Cardiac muscle cell (in vitro differentiated cells and primary cell): ENCODE results near the gene PPP4R2. TPM values are rescaled to one million over a fixed set of nuclear protein-coding genes. Genes with fewer than 3 reads are reported as not detected.
A peak's percentile ranks its signal among the peaks of the same experiment; 100 is the strongest.

Experiments
- DNase-seq, 2 donors: peaks; one replicate each; pipeline versions ENCODE4 v3.0.0 to v3.0.0-alpha.2; 2010 to 2017; ENCODE audit warnings: low read depth in 1 of 2, low spot score in 1 of 2
- H3K27ac ChIP-seq: fragments of 200-600 bp; sonication (generic); 2 replicates; pipeline ENCODE4 v1.5.1; 2016
- H3K27me3 ChIP-seq: fragments of 200-600 bp; sonication (generic); 2 replicates; pipeline ENCODE4 v1.6.0; 2016; ENCODE audit warnings: control low read depth
- H3K36me3 ChIP-seq: fragments of 200-600 bp; sonication (generic); 2 replicates; pipeline ENCODE4 v1.5.1; 2016; ENCODE audit warnings: control low read depth
- H3K4me1 ChIP-seq: fragments of 200-600 bp; sonication (generic); 2 replicates; pipeline ENCODE4 v1.8.1; 2017; ENCODE audit warnings: low read depth, mild to moderate bottlenecking, mixed run types
- H3K4me3 ChIP-seq: fragments of 200-600 bp; sonication (generic); 2 replicates; pipeline ENCODE4 v1.5.1; 2016; ENCODE audit warnings: mild to moderate bottlenecking
- H3K9me3 ChIP-seq: fragments of 200-600 bp; sonication (generic); 2 replicates; pipeline ENCODE4 v1.5.1; 2017; ENCODE audit warnings: low read depth, mild to moderate bottlenecking, control low read depth
- CTCF ChIP-seq: IDR thresholded peaks from 2 replicates; pipeline ENCODE4 v1.5.1; 2012; ENCODE audit warnings: low read depth, mild to moderate bottlenecking, low read length
- polyA plus RNA-seq: library from polyadenylated mRNA; unstranded; fragments of >200 nt; fragmentation: Nextera tagmentation; extraction: Ambion mirVana; gene quantifications from 2 replicates; pipeline ENCODE4 v1.2.1, GENCODE V29; 2016
- total RNA-seq: library from RNA; depleted of rRNA; stranded (reverse); fragments of >200 nt; gene quantifications from 2 replicates; pipeline ENCODE4 v1.2.3, GENCODE V29; 2016

PPP4R2 gene
- total and polyA plus RNA-seq, 2 experiments from 2014 or later: 44.8 to 49.1 TPM

GRCh38 chr3:73086071-73086494, 89.5 kb downstream of the PPP4R2 start:
- Histone ChIP-seq H3K27ac (no peak overlapping the region), H3K9me3 (no peaks in the 10 kb centered on the region), H3K36me3 (no peaks in the 10 kb centered on the region), H3K27me3 (no peaks in the 10 kb centered on the region), H3K4me1 (no peaks in the 10 kb centered on the region), H3K4me3 (no peak overlapping the region)
- peak; percentile 62 for TF ChIP-seq CTCF
- DNase-seq: peak; percentile 58 to 59

GRCh38 chr3:73094129-73094528, 97.5 kb downstream of the PPP4R2 start:
- H3K36me3 ChIP-seq: no peaks in the 10 kb centered on the region
- no peaks in the 10 kb centered on the region for H3K9me3 ChIP-seq
- no peak for DNase-seq
- H3K4me1 ChIP-seq: peaks cover 6% of the 10 kb centered on the region
- no peak overlapping the region for H3K4me3 ChIP-seq
- no peak overlapping the region for H3K27ac ChIP-seq
- peak; percentile 13 for TF ChIP-seq CTCF
- H3K27me3 ChIP-seq: no peaks in the 10 kb centered on the region

DNA sequence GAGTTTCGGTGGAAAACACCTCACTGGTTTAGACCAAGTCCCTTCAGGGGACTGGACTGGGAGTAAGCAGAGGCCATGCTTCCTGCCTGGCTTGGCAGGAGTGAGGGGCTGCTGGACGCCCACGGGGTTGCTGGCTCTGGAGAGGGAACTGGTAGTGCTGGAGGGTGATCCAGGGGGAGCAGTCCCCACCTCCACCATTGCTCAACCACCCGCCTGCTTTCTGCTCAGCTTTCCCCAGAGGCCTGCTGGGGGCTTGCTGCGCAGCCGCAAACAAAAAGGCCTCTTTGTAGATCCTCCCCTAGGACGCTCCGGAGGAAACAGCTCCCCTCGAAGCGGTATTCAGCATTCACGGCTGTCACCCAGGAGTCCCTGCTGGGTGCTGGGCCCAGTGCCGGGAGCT, 98.3 kb downstream of the PPP4R2 start:
- Histone ChIP-seq H3K4me1 (peaks cover 7% of the 10 kb centered on the region), H3K27me3 (no peaks in the 10 kb centered on the region), H3K4me3 (no peak overlapping the region), H3K9me3 (no peaks in the 10 kb centered on the region), H3K27ac (no peak overlapping the region), H3K36me3 (no peaks in the 10 kb centered on the region)
- peak in 1 of 2 donors; percentile 48 for DNase-seq
- TF ChIP-seq CTCF: no peak

DNA sequence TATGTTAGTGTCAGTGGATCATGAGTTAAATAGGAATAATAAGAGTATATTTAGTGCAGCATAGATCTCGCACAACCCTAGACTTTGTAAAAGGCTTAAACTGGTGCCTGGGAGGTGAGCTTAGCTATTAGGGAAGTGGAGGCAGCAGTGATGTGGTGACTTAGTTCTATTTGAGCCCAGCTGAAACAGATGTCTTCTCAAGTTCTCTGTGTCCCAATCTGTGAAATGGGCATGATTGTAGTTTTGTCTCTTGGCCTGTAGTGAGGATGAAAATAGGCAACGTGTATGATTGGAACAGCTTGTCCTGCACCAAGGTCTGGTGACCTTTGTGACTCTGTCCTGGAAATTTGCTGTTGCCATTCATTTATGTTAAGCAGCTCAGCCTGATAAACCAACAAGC, 99.6 kb downstream of the PPP4R2 start:
- Histone ChIP-seq H3K27ac (no peak overlapping the region), H3K9me3 (no peaks in the 10 kb centered on the region), H3K4me3 (no peak overlapping the region), H3K27me3 (no peaks in the 10 kb centered on the region), H3K4me1 (peaks cover 7% of the 10 kb centered on the region), H3K36me3 (no peaks in the 10 kb centered on the region)
- no peak for DNase-seq
- TF ChIP-seq CTCF: no peak

- no peak overlapping the region for H3K4me3 ChIP-seq
- H3K36me3 ChIP-seq: no peaks in the 10 kb centered on the region
- H3K27me3 ChIP-seq: no peaks in the 10 kb centered on the region
- TF ChIP-seq CTCF: no peak
- DNase-seq: no peak
- no peaks in the 10 kb centered on the region for H3K9me3 ChIP-seq
- peaks cover 7% of the 10 kb centered on the region for H3K4me1 ChIP-seq
- H3K27ac ChIP-seq: no peak overlapping the region
These were observed 101.4 kb downstream of the PPP4R2 start for GRCh38 chr3:73098026-73098425.

DNA sequence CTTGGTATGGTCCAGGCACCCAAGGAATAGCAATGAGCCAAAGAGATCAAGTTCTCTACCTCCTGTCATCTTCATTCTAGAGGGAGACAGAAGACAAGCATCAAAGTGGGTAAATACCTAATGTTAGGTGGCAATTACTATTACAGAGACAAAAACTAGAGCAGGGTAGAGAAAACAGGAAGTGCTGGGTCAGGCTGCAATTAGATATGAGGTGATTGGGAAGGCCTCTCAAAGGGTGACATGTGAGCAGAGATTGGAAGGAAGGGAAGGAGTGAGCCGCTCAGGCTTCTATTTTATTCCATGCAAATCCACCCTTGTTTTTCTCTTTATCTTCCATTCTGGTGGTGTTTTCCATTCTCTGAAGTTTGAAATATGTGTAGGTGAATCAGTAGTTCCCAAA, 102.3 kb downstream of the PPP4R2 start:
- Histone ChIP-seq H3K27ac (peak overlapping the region; percentile 8), H3K36me3 (no peaks in the 10 kb centered on the region), H3K27me3 (no peaks in the 10 kb centered on the region), H3K9me3 (no peaks in the 10 kb centered on the region), H3K4me3 (no peak overlapping the region), H3K4me1 (peaks cover 7% of the 10 kb centered on the region)
- TF ChIP-seq CTCF: no peak
- DNase-seq: peak in 1 of 2 donors; percentile 28
